ENCODE measurements around the gene SMIM1. TPM values are rescaled to one million over a fixed set of nuclear protein-coding genes. Genes with fewer than 3 reads are reported as not detected.

The SMIM1 gene
- total and polyA plus RNA-seq, 9 of the 15 experiments (the other 6 are each of a cell fraction or from before 2014, with no cell fraction given), result 2.3 to 125 (median 24.3) TPM

GRCh38 chr1:3777647-3778589 lies 5.4 kb downstream of the SMIM1 start (continued):
- TF ChIP-seq SP1 (CRISPR knock-in tag; IDR thresholded peaks at IDR 0.05) (no peak), EHMT2 (IDR thresholded peaks at IDR 0.05) (no peak), SREBF2 (CRISPR knock-in tag; IDR thresholded peaks at IDR 0.05) (no peak), CBX3 (IDR thresholded peaks at IDR 0.05; ENCODE audit: borderline replicate concordance in 1 of 2, low read length in 2 of 2) (no peak), FOXM1 (IDR thresholded peaks at IDR 0.05; ENCODE audit: low read depth) (no peak), FOXM1 (CRISPR knock-in tag; IDR thresholded peaks at IDR 0.05; ENCODE audit: low read depth) (no peak), TAF15 (IDR thresholded peaks at IDR 0.05; ENCODE audit: low read depth, low read length) (no peak), KDM5B (IDR thresholded peaks at IDR 0.05; ENCODE audit: insufficient replicate concordance, low read depth, low read length) (peak; percentile 65), ZNF197 (CRISPR knock-in tag; IDR thresholded peaks at IDR 0.05; ENCODE audit: low read depth) (no peak), GTF2F1 (IDR thresholded peaks at IDR 0.05; ENCODE audit: low read depth, low read length) (no peak), CXXC5 (CRISPR knock-in tag; IDR thresholded peaks at IDR 0.05) (no peak), SNIP1 (IDR thresholded peaks at IDR 0.05; ENCODE audit: low read depth) (no peak), ZNF785 (CRISPR knock-in tag; IDR thresholded peaks at IDR 0.05) (no peak), ARHGAP35 (IDR thresholded peaks at IDR 0.05; ENCODE audit: partially characterized antibody) (no peak), HMG20B (CRISPR knock-in tag; IDR thresholded peaks at IDR 0.05) (no peak), TCF7L2 (IDR thresholded peaks at IDR 0.05; ENCODE audit: low read depth, low read length) (no peak), MYNN (IDR thresholded peaks at IDR 0.05) (no peak), MYNN (CRISPR knock-in tag; IDR thresholded peaks at IDR 0.05) (no peak), BRF2 (IDR thresholded peaks at IDR 0.05; ENCODE audit: borderline replicate concordance, insufficient read depth, insufficient read length) (no peak)
- TF ChIP-seq, protein P1, sequence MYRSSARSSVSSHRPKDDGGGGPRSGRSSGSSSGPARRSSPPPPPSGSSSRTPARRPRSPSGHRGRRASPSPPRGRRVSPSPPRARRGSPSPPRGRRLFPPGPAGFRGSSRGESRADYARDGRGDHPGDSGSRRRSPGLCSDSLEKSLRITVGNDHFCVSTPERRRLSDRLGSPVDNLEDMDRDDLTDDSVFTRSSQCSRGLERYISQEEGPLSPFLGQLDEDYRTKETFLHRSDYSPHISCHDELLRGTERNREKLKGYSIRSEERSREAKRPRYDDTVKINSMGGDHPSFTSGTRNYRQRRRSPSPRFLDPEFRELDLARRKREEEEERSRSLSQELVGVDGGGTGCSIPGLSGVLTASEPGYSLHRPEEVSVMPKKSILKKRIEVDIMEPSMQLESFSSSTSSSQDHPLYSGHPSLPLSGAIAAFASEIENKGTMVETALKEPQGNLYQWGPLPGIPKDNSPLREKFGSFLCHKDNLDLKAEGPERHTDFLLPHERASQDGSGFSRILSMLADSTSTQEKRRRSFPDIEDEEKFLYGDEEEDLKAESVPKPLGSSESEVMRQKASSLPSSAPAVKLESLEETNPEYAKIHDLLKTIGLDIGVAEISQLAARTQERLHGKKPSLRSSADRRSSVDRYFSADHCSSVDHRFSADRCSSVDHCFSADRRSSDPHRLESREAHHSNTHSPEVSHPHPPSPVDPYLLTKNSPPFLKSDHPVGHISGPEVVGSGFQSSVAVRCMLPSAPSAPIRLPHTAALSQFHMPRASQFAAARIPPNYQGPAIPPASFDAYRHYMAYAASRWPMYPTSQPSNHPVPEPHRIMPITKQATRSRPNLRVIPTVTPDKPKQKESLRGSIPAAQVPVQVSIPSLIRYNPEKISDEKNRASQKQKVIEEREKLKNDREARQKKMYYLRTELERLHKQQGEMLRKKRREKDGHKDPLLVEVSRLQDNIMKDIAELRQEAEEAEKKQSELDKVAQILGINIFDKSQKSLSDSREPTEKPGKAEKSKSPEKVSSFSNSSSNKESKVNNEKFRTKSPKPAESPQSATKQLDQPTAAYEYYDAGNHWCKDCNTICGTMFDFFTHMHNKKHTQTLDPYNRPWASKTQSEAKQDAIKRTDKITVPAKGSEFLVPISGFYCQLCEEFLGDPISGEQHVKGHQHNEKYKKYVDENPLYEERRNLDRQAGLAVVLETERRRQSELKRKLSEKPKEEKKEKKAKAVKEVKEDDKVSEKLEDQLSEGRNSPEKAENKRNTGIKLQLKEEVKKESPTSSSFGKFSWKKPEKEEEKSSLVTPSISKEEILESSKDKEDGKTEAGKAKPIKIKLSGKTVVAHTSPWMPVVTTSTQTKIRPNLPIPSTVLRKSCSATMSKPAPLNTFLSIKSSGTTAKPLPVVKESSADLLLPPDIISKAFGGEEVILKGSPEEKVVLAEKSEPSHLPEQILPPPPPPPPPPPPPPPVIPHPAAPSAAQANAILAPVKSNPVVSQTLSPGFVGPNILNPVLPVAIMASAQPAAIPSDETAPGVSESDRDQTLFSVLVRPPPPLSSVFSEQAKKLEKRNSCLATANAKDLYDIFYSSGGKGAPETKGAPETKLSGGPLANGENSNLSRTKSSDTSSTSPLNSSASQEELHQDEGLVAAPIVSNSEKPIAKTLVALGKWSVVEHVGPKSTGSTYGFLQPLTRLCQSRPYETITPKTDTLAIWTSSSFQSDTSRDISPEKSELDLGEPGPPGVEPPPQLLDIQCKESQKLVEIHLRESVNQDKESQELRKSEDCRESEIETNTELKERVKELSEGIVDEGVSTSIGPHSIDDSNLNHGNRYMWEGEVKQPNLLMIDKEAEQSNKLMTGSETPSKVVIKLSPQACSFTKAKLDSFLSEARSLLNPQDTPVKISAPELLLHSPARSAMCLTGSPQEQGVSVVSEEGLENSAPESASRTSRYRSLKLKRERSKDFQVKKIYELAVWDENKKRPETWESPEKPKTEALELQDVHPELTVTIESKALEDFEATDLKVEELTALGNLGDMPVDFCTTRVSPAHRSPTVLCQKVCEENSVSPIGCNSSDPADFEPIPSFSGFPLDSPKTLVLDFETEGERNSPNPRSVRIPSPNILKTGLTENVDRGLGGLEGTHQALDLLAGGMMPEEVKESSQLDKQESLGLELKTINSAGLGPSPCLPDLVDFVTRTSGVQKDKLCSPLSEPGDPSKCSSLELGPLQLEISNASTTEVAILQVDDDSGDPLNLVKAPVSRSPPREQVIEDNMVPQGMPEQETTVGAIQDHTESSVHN (IDR thresholded peaks at IDR 0.05; ENCODE audit: borderline replicate concordance in 1 of 2, low read depth in 1 of 2), result no peak
